ENCODE data around the gene GPC6.

Gene GPC6

GRCh38 chr13:93727211-93728141, 500.9 kb downstream of the GPC6 start:
- TF ChIP-seq, protein P1, sequence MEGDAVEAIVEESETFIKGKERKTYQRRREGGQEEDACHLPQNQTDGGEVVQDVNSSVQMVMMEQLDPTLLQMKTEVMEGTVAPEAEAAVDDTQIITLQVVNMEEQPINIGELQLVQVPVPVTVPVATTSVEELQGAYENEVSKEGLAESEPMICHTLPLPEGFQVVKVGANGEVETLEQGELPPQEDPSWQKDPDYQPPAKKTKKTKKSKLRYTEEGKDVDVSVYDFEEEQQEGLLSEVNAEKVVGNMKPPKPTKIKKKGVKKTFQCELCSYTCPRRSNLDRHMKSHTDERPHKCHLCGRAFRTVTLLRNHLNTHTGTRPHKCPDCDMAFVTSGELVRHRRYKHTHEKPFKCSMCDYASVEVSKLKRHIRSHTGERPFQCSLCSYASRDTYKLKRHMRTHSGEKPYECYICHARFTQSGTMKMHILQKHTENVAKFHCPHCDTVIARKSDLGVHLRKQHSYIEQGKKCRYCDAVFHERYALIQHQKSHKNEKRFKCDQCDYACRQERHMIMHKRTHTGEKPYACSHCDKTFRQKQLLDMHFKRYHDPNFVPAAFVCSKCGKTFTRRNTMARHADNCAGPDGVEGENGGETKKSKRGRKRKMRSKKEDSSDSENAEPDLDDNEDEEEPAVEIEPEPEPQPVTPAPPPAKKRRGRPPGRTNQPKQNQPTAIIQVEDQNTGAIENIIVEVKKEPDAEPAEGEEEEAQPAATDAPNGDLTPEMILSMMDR (conservative IDR thresholded peaks at IDR 0.05; ENCODE audit: low read length) = no peak
- no peak for TF ChIP-seq EZH2phosphoT487 (IDR thresholded peaks at IDR 0.05; ENCODE audit: borderline replicate concordance)
- no peak overlapping the region for H3K4me3 ChIP-seq (ENCODE audit: low read length, poor library complexity, severe bottlenecking)
- H3K9ac ChIP-seq (ENCODE audit: low read depth, low read length, poor library complexity, severe bottlenecking) = no peak overlapping the region
- no peaks in the 10 kb centered on the region for H4K20me1 ChIP-seq (ENCODE audit: insufficient read depth, low read length, poor library complexity, severe bottlenecking)
- no peak overlapping the region for H3K4me2 ChIP-seq (ENCODE audit: low read depth, low read length, poor library complexity, severe bottlenecking)
- H3K36me3 ChIP-seq (ENCODE audit: insufficient read depth, low read length) = no peaks in the 10 kb centered on the region
- no peaks in the 10 kb centered on the region for H3K9me2 ChIP-seq (replicated peaks; ENCODE audit: low read depth, low read length)
- H3K79me2 ChIP-seq (ENCODE audit: insufficient read depth, low read length) = no peaks in the 10 kb centered on the region
- 0 out of 2 replicates have a peak, but pooled peaks cover 3% of the 10 kb centered on the region for H3K9me3 ChIP-seq (ENCODE audit: insufficient read depth, low read depth, low read length)
- H2AFZ ChIP-seq (ENCODE audit: low read length) = no peak overlapping the region
- H3K4me1 ChIP-seq (ENCODE audit: insufficient read depth, low read length, poor library complexity, severe bottlenecking) = peaks cover 4% of the 10 kb centered on the region
- no peaks in the 10 kb centered on the region for H3F3A ChIP-seq (ENCODE audit: low read depth)
- no peaks in the 10 kb centered on the region for H3K27me3 ChIP-seq (ENCODE audit: insufficient read depth, low read length, poor library complexity, severe bottlenecking)

- no peak overlapping the region for H3K9ac ChIP-seq (ENCODE audit: low read depth, low read length, poor library complexity, severe bottlenecking)
- no peaks in the 10 kb centered on the region for H3F3A ChIP-seq (ENCODE audit: low read depth)
- no peak overlapping the region for H3K4me3 ChIP-seq (ENCODE audit: low read length, poor library complexity, severe bottlenecking)
- peaks cover 4% of the 10 kb centered on the region for H3K4me1 ChIP-seq (ENCODE audit: insufficient read depth, low read length, poor library complexity, severe bottlenecking)
- no peaks in the 10 kb centered on the region for H3K79me2 ChIP-seq (ENCODE audit: insufficient read depth, low read length)
- H3K36me3 ChIP-seq (ENCODE audit: insufficient read depth, low read length) = no peaks in the 10 kb centered on the region
- H3K27me3 ChIP-seq (ENCODE audit: insufficient read depth, low read length, poor library complexity, severe bottlenecking) = no peaks in the 10 kb centered on the region
- no peak overlapping the region for H2AFZ ChIP-seq (ENCODE audit: low read length)
- TF ChIP-seq EZH2phosphoT487 (IDR thresholded peaks at IDR 0.05; ENCODE audit: borderline replicate concordance) = no peak
- TF ChIP-seq, protein P1 (conservative IDR thresholded peaks at IDR 0.05; ENCODE audit: low read length) = no peak
- H4K20me1 ChIP-seq (ENCODE audit: insufficient read depth, low read length, poor library complexity, severe bottlenecking) = no peaks in the 10 kb centered on the region
- H3K9me2 ChIP-seq (replicated peaks; ENCODE audit: low read depth, low read length) = no peaks in the 10 kb centered on the region
- H3K4me2 ChIP-seq (ENCODE audit: low read depth, low read length, poor library complexity, severe bottlenecking) = no peak overlapping the region
- 0 out of 2 replicates have a peak, but pooled peaks cover 3% of the 10 kb centered on the region for H3K9me3 ChIP-seq (ENCODE audit: insufficient read depth, low read depth, low read length)
These were observed 502.8 kb downstream of the GPC6 start for GRCh38 chr13:93729383-93729782.

- no peak for TF ChIP-seq EZH2phosphoT487 (IDR thresholded peaks at IDR 0.05; ENCODE audit: borderline replicate concordance)
- TF ChIP-seq, protein P1 (conservative IDR thresholded peaks at IDR 0.05; ENCODE audit: low read length) = no peak
- no peaks in the 10 kb centered on the region for H3K27me3 ChIP-seq (ENCODE audit: insufficient read depth, low read length, poor library complexity, severe bottlenecking)
- H3K4me3 ChIP-seq (ENCODE audit: low read length, poor library complexity, severe bottlenecking) = no peak overlapping the region
- H3K4me2 ChIP-seq (ENCODE audit: low read depth, low read length, poor library complexity, severe bottlenecking) = no peak overlapping the region
- no peak overlapping the region for H2AFZ ChIP-seq (ENCODE audit: low read length)
- no peaks in the 10 kb centered on the region for H4K20me1 ChIP-seq (ENCODE audit: insufficient read depth, low read length, poor library complexity, severe bottlenecking)
- H3F3A ChIP-seq (ENCODE audit: low read depth) = no peaks in the 10 kb centered on the region
- no peaks in the 10 kb centered on the region for H3K79me2 ChIP-seq (ENCODE audit: insufficient read depth, low read length)
- H3K9me2 ChIP-seq (replicated peaks; ENCODE audit: low read depth, low read length) = no peaks in the 10 kb centered on the region
- no peak overlapping the region for H3K9ac ChIP-seq (ENCODE audit: low read depth, low read length, poor library complexity, severe bottlenecking)
- H3K9me3 ChIP-seq (ENCODE audit: insufficient read depth, low read depth, low read length) = 0 out of 2 replicates have a peak, but pooled peaks cover 3% of the 10 kb centered on the region
- H3K4me1 ChIP-seq (ENCODE audit: insufficient read depth, low read length, poor library complexity, severe bottlenecking) = peaks cover 4% of the 10 kb centered on the region
- H3K36me3 ChIP-seq (ENCODE audit: insufficient read depth, low read length) = no peaks in the 10 kb centered on the region
These were observed 504.2 kb downstream of the GPC6 start for GRCh38 chr13:93730780-93731179.
